ENCODE measurements around the gene TXNDC17.

The TXNDC17 gene

DNA sequence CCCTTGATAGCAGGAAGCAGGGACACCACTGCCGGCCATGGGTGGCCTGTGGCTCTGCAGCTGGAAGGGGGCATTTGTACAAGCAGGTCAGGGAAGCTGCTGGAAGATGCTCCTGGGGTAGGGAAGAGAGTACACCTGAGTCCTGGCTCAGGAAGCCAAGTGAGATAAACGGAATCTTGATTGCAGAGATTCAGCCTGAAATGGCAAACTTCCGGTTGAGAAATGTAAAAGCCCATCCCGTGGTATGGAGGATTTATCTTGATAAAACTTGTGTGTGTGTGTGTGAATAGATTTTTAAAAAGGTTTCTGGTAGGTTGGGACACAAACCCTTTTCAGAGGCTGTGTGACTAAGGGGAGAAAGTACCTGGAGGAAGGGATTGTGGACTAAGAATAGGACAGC, 40.3 kb downstream of the TXNDC17 start:
- H3K9ac ChIP-seq: no peak overlapping the region
- no peaks in the 10 kb centered on the region for H3K36me3 ChIP-seq (ENCODE audit: control insufficient read depth, insufficient read depth, low read length)
- H3K9me3 ChIP-seq (ENCODE audit: control insufficient read depth, low read length): no peaks in the 10 kb centered on the region
- no peaks in the 10 kb centered on the region for H3K4me1 ChIP-seq
- TF ChIP-seq, protein P1, sequence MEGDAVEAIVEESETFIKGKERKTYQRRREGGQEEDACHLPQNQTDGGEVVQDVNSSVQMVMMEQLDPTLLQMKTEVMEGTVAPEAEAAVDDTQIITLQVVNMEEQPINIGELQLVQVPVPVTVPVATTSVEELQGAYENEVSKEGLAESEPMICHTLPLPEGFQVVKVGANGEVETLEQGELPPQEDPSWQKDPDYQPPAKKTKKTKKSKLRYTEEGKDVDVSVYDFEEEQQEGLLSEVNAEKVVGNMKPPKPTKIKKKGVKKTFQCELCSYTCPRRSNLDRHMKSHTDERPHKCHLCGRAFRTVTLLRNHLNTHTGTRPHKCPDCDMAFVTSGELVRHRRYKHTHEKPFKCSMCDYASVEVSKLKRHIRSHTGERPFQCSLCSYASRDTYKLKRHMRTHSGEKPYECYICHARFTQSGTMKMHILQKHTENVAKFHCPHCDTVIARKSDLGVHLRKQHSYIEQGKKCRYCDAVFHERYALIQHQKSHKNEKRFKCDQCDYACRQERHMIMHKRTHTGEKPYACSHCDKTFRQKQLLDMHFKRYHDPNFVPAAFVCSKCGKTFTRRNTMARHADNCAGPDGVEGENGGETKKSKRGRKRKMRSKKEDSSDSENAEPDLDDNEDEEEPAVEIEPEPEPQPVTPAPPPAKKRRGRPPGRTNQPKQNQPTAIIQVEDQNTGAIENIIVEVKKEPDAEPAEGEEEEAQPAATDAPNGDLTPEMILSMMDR (IDR thresholded peaks at IDR 0.05): no peak
- no peak overlapping the region for H3K4me3 ChIP-seq (ENCODE audit: low read depth, low read length)
- no peak overlapping the region for H3K4me2 ChIP-seq (ENCODE audit: low read length)
- H3K27me3 ChIP-seq (ENCODE audit: control insufficient read depth, insufficient read depth, low read length): no peaks in the 10 kb centered on the region
- no peaks in the 10 kb centered on the region for H3K79me2 ChIP-seq
- no peak overlapping the region for H3K27ac ChIP-seq
- no peak overlapping the region for H2AFZ ChIP-seq

DNA sequence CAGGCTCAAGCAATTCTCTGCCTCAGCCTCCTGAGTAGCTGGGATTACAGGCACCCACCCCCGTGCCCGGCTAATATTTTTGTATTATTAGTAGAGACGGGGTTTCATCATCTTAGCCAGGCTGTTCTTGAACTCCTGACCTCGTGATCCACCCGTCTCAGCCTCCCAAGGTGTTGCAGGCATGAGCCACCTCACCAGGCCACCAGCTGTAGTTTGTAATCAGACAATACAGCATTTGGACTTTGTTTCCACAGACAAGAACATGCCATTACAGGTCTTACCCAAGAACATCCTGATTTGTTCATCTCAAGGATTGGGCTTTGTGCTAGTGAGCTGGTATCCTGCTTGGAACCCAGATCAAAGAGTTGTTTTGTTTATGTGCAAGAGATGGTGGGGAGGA, 40.8 kb downstream of the TXNDC17 start:
- Histone ChIP-seq H3K4me2 (ENCODE audit: low read length) (no peak overlapping the region), H3K27ac (no peak overlapping the region), H3K9me3 (ENCODE audit: control insufficient read depth, low read length) (no peaks in the 10 kb centered on the region), H3K4me3 (ENCODE audit: low read depth, low read length) (no peak overlapping the region), H3K4me1 (no peaks in the 10 kb centered on the region), H2AFZ (no peak overlapping the region), H3K9ac (no peak overlapping the region), H3K27me3 (ENCODE audit: control insufficient read depth, insufficient read depth, low read length) (no peaks in the 10 kb centered on the region), H3K79me2 (no peaks in the 10 kb centered on the region), H3K36me3 (ENCODE audit: control insufficient read depth, insufficient read depth, low read length) (no peaks in the 10 kb centered on the region)
- TF ChIP-seq, protein P1 (IDR thresholded peaks at IDR 0.05): no peak

DNA sequence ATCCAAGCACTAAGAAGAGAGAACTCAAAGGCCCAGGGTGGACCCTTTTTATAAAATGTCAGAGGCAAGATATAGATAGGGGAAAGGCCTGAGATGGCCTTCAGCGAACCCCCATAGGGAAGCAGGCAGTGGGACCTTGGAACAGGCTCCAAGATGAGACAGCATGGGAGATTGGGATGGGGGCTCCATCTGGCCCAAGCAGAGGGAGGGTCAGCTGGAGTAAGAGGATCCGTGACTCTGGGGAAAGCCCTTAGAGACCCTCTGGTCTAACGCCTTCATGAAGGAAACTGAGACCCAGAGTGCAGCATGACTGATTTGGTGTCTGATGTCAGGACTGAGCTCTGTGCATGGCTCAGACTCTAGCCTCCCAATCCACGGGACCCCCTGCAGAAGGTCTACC, 41.5 kb downstream of the TXNDC17 start:
- Histone ChIP-seq H3K27ac (no peak overlapping the region), H3K9ac (no peak overlapping the region), H2AFZ (no peak overlapping the region), H3K9me3 (ENCODE audit: control insufficient read depth, low read length) (no peaks in the 10 kb centered on the region), H3K4me1 (no peaks in the 10 kb centered on the region), H3K36me3 (ENCODE audit: control insufficient read depth, insufficient read depth, low read length) (no peaks in the 10 kb centered on the region), H3K27me3 (ENCODE audit: control insufficient read depth, insufficient read depth, low read length) (no peaks in the 10 kb centered on the region), H3K4me2 (ENCODE audit: low read length) (no peak overlapping the region), H3K79me2 (no peaks in the 10 kb centered on the region), H3K4me3 (ENCODE audit: low read depth, low read length) (no peak overlapping the region)
- TF ChIP-seq, protein P1 (IDR thresholded peaks at IDR 0.05): no peak

DNA sequence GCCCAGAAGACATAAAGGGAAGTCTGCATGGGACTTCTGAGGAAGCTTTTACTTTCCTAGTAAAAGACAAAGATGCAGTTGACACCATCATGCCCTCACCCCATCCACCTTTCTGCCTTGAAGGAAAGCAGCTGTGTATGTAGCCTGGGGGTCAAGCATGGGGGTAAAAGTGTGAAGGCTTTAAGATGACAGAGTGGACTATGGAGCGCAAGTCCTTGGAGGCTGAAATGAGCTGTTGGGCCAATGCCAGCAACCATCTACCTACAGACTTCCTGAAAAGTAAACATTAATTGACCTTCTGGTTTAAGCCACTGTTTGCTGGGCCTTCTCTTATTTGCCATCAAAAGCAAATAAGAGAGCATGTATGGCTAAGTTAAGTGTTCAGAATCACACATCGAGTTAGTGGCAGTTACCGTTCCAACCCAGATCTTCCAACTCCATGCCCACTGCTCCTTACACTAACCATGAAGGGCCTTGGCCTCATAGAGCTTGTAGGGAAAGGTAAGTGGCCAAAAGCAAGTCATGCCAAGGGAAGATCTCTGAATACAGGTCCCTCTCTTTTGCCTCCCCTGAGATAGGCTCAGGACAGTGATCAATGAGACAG, 42.3 kb downstream of the TXNDC17 start:
- Histone ChIP-seq H3K4me2 (ENCODE audit: low read length) (no peak overlapping the region), H3K4me1 (no peaks in the 10 kb centered on the region), H3K27ac (no peak overlapping the region), H3K36me3 (ENCODE audit: control insufficient read depth, insufficient read depth, low read length) (no peaks in the 10 kb centered on the region), H3K27me3 (ENCODE audit: control insufficient read depth, insufficient read depth, low read length) (no peaks in the 10 kb centered on the region), H3K9ac (no peak overlapping the region), H3K4me3 (ENCODE audit: low read depth, low read length) (no peak overlapping the region), H2AFZ (no peak overlapping the region), H3K79me2 (no peaks in the 10 kb centered on the region), H3K9me3 (ENCODE audit: control insufficient read depth, low read length) (no peaks in the 10 kb centered on the region)
- TF ChIP-seq, protein P1 (IDR thresholded peaks at IDR 0.05): no peak

DNA sequence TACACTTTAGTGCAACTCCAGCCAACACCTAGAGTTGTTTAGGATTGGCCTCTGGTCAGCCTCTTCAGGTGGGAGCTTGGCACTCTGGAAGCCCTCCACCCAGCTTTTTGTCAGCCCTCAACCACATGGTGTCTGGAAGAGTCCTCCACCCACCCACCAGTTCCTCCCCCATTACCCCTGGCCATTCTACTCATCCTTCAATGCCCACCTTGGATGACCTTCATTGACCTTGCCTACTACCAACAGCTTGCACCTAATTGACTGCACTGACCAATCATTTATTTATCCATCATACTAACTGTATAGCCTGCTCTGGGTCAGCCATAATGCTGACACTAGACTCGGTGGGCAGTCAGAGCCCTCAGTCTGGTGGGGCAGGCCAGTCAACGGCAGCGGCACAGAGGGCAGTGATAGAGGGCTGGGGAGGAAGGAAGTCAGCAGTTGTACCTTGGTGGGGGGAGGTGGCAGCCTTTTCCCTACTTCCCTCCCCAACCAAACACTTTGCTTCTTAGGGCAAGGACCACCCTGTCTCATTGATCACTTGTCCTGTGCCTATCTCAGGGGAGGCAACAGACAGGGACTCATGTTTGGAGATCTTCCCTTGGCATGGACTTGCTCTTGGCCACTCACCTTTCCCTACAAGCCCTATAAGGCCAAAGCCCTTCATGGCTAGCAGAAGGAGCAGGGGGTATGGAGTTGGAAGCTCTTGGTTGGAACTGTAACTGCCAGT, 43.0 kb downstream of the TXNDC17 start:
- H3K27ac ChIP-seq: no peak overlapping the region
- H3K27me3 ChIP-seq (ENCODE audit: control insufficient read depth, insufficient read depth, low read length): no peaks in the 10 kb centered on the region
- no peak overlapping the region for H3K9ac ChIP-seq
- no peak overlapping the region for H2AFZ ChIP-seq
- TF ChIP-seq, protein P1 (IDR thresholded peaks at IDR 0.05): no peak
- no peak overlapping the region for H3K4me3 ChIP-seq (ENCODE audit: low read depth, low read length)
- H3K79me2 ChIP-seq: no peaks in the 10 kb centered on the region
- H3K9me3 ChIP-seq (ENCODE audit: control insufficient read depth, low read length): no peaks in the 10 kb centered on the region
- no peaks in the 10 kb centered on the region for H3K36me3 ChIP-seq (ENCODE audit: control insufficient read depth, insufficient read depth, low read length)
- no peak overlapping the region for H3K4me2 ChIP-seq (ENCODE audit: low read length)
- H3K4me1 ChIP-seq: no peaks in the 10 kb centered on the region

Data from parathyroid adenoma (tissue), 2 donors.